SK-N-SH (cell line): ENCODE measurements around the gene ZMYND19. TPM values are rescaled to one million over a fixed set of nuclear protein-coding genes. Genes with fewer than 3 reads are reported as not detected.

ENCODE experiments used
- CTCF ChIA-PET: fragments of 300-600, 350-600 bp; formaldehyde crosslinking; extraction: SDS; loops from one replicate; lab custom pipeline; 2021; lab: Yijun Ruan, JAX
- POLR2A ChIA-PET: fragments of 350-600 bp; sonication (Branson Sonifier 250); formaldehyde crosslinking; extraction: SDS; loops from one replicate; lab custom pipeline; 2020; ENCODE audit warnings: antibody characterized with exemption, inconsistent platforms; lab: Yijun Ruan, JAX
- DNase-seq: peaks from one replicate; pipeline ENCODE4 v3.0.0; 2012
- H2AFZ ChIP-seq: fragments of 200-600 bp; sonication (generic); 2 replicates; pipeline ENCODE4 v1.8.1; 2016; ENCODE audit warnings: antibody characterized with exemption, mild to moderate bottlenecking, low read depth
- H3F3A ChIP-seq: fragments of 200-600 bp; sonication (generic); replicated peaks from 2 replicates; pipeline ENCODE3; 2016; ENCODE audit warnings: antibody characterized with exemption, mild to moderate bottlenecking; ENCODE audit not compliant: insufficient read depth
- H3K27ac ChIP-seq, 2 experiments: fragments of 200-500 bp in 1 of 2; fragments of 200-600 bp in 1 of 2; sonication (Bioruptor generic) in 1 of 2; sonication (generic), shearing (Covaris generic) in 1 of 2; 2 replicates each; pipeline versions ENCODE4 v1.5.1 to v1.6.1; 2014 to 2016; ENCODE audit warnings: low read depth in 2 of 2, inconsistent platforms in 1 of 2, low read length in 1 of 2, mild to moderate bottlenecking in 1 of 2, mixed read lengths in 1 of 2
- H3K27me3 ChIP-seq: fragments of 200-600 bp; sonication (generic), shearing (Covaris generic); 2 replicates; pipeline ENCODE4 v1.6.1; 2016; ENCODE audit warnings: mixed run types; ENCODE audit not compliant: insufficient read depth
- H3K36me3 ChIP-seq, 2 experiments: fragments of 200-500 bp in 1 of 2; fragments of 200-600 bp in 1 of 2; sonication (Bioruptor generic) in 1 of 2; sonication (generic) in 1 of 2; replicated peaks in 1 of 2; 2 replicates each; pipeline versions ENCODE3 to v1.5.1; 2014 to 2016; ENCODE audit warnings: low read length in 1 of 2, mild to moderate bottlenecking in 1 of 2; ENCODE audit not compliant: insufficient read depth in 2 of 2, control insufficient read depth in 1 of 2
- H3K4me1 ChIP-seq, 2 experiments: fragments of 200-500 bp in 1 of 2; fragments of 200-600 bp in 1 of 2; sonication (Bioruptor generic) in 1 of 2; sonication (generic), shearing (Covaris generic) in 1 of 2; 2 replicates each; pipeline versions ENCODE4 v1.5.1 to v1.6.1; 2014 to 2016; ENCODE audit warnings: low read depth in 1 of 2, low read length in 1 of 2, mixed run types in 1 of 2; ENCODE audit not compliant: insufficient read depth in 2 of 2, control insufficient read depth in 1 of 2
- H3K4me2 ChIP-seq: fragments of 200-600 bp; sonication (generic), shearing (Covaris generic); 2 replicates; pipeline ENCODE4 v1.6.1; 2017; ENCODE audit warnings: mixed run types
- H3K4me3 ChIP-seq, 2 experiments: fragments of 200-500 bp in 1 of 2; fragments of 200-600 bp in 1 of 2; sonication (Bioruptor generic) in 1 of 2; sonication (generic), shearing (Covaris generic) in 1 of 2; 2 replicates each; pipeline versions ENCODE4 v1.5.1 to v1.8.1; 2014 to 2016; ENCODE audit warnings: low read depth in 2 of 2, inconsistent platforms in 1 of 2, low read length in 1 of 2, mild to moderate bottlenecking in 1 of 2, mixed read lengths in 1 of 2, moderate library complexity in 1 of 2
- H3K79me2 ChIP-seq: fragments of 200-600 bp; sonication (generic); 2 replicates; pipeline ENCODE4 v1.8.1; 2017; ENCODE audit warnings: mild to moderate bottlenecking; ENCODE audit not compliant: insufficient read depth
- H3K9ac ChIP-seq: fragments of 200-600 bp; sonication (generic); 2 replicates; pipeline ENCODE4 v1.6.1; 2017; ENCODE audit warnings: mixed run types
- H3K9me2 ChIP-seq: fragments of 200-600 bp; sonication (generic); 2 replicates; pipeline ENCODE4 v1.6.1; 2017; ENCODE audit warnings: mixed run types
- H3K9me3 ChIP-seq: fragments of 200-600 bp; sonication (generic); 2 replicates; pipeline ENCODE4 v1.6.1; 2017; ENCODE audit warnings: mixed run types, mild to moderate bottlenecking, moderate library complexity
- H4K20me1 ChIP-seq: fragments of 200-600 bp; sonication (generic); 2 replicates; pipeline ENCODE4 v1.6.1; 2017; ENCODE audit warnings: mild to moderate bottlenecking, mixed run types; ENCODE audit not compliant: insufficient read depth
- EZH2phosphoT487 ChIP-seq: fragments of 200-600 bp; sonication (generic); IDR thresholded peaks from 2 replicates; pipeline ENCODE4 v1.6.1; 2017; ENCODE audit warnings: low read depth, mixed run types, mild to moderate bottlenecking, antibody characterized with exemption, moderate library complexity, borderline replicate concordance
- FOXJ3 ChIP-seq: sonication (generic); formaldehyde crosslinking; IDR thresholded peaks from 2 replicates; pipeline ENCODE4 v1.5.1; 2020; ENCODE audit warnings: mild to moderate bottlenecking, missing genetic modification reagents
- PBX3 ChIP-seq: IDR thresholded peaks from 2 replicates; pipeline ENCODE4; 2012
- RAD21 ChIP-seq: IDR thresholded peaks from 2 replicates; pipeline ENCODE4 v1.6.1; 2012; ENCODE audit warnings: mild to moderate bottlenecking, low read length
- SMC3 ChIP-seq: IDR thresholded peaks from 2 replicates; pipeline ENCODE4 v1.6.1; 2012; ENCODE audit warnings: low read depth, low read length, improper control_type of control experiment
- WGBS: methylation state at CpG from one replicate; pipeline ENCODE4 v1.1.6; 2017; ENCODE audit warnings: low lambda C conversion rate; 5-methylcytosine and 5-hydroxymethylcytosine counted together
- polyA plus RNA-seq, 3 experiments: library from polyadenylated mRNA; depleted of rRNA; stranded (reverse); fragments of >200 nt; gene quantifications; 2 replicates each; pipeline ENCODE4 v1.2.3, GENCODE V29; 2012
- TF ChIP-seq, protein P1 (sequence below): fragments of 200-600 bp; sonication (generic); IDR thresholded peaks from 2 replicates; pipeline ENCODE4 v1.6.1; 2017; ENCODE audit warnings: antibody characterized with exemption, mild to moderate bottlenecking, moderate library complexity

The ZMYND19 gene
- polyA plus RNA-seq, 1 of the 3 experiments (the other 2 are of a cell fraction): 43.1 TPM

- Histone ChIP-seq H3K79me2 (peaks cover 12% of the 10 kb centered on the region), H3K27me3 (no peaks in the 10 kb centered on the region), H4K20me1 (no peaks in the 10 kb centered on the region), H3K4me2 (no peak overlapping the region), H3K4me3 (no peak overlapping the region), H3K4me1 (peaks cover under 1 to 9% of the 10 kb centered on the region in 2 experiments; a peak in 3 of 4 replicates), H3K9ac (no peak overlapping the region), H3K27ac (no peak overlapping the region; a peak in 1 of 4 replicates), H3K9me2 (no peaks in the 10 kb centered on the region), H3K36me3 (peaks cover 6 to 60% of the 10 kb centered on the region in 2 experiments), H2AFZ (no peak overlapping the region), H3F3A (peaks cover 3% of the 10 kb centered on the region), H3K9me3 (no peaks in the 10 kb centered on the region)
- POLR2A ChIA-PET: no interaction called here
- WGBS: 84% methylated on average over 9 of the region's 20 CpGs
- CTCF ChIA-PET: interaction anchor here (1.0 to 1.1 kb wide), 4 partner anchors 10 to 296 kb away, joined by 3 to 4 read pairs (median 4); no protein-coding TSS in a partner anchor
- no peak for TF ChIP-seq FOXJ3 (CRISPR knock-in tag)
- peak; percentile 54 for TF ChIP-seq RAD21
- TF ChIP-seq, protein P1, sequence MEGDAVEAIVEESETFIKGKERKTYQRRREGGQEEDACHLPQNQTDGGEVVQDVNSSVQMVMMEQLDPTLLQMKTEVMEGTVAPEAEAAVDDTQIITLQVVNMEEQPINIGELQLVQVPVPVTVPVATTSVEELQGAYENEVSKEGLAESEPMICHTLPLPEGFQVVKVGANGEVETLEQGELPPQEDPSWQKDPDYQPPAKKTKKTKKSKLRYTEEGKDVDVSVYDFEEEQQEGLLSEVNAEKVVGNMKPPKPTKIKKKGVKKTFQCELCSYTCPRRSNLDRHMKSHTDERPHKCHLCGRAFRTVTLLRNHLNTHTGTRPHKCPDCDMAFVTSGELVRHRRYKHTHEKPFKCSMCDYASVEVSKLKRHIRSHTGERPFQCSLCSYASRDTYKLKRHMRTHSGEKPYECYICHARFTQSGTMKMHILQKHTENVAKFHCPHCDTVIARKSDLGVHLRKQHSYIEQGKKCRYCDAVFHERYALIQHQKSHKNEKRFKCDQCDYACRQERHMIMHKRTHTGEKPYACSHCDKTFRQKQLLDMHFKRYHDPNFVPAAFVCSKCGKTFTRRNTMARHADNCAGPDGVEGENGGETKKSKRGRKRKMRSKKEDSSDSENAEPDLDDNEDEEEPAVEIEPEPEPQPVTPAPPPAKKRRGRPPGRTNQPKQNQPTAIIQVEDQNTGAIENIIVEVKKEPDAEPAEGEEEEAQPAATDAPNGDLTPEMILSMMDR: peak; percentile 47
- peak; percentile 16; the same call in 1 of the 2 replicates for TF ChIP-seq SMC3
- DNase-seq: peak; percentile 50
Measured at GRCh38 chr9:137582286-137582860, 7.9 kb downstream of the ZMYND19 start.

- WGBS: 95% methylated on average over 17 of the region's 22 CpGs
- no peak overlapping the region for H3K9ac ChIP-seq
- H3K4me1 ChIP-seq: peaks cover 6 to 14% of the 10 kb centered on the region in 2 experiments; a peak in 3 of 4 replicates
- no peak for DNase-seq
- no peaks in the 10 kb centered on the region for H3K9me2 ChIP-seq
- H3K9me3 ChIP-seq: no peaks in the 10 kb centered on the region
- no peak overlapping the region for H3K27ac ChIP-seq
- TF ChIP-seq FOXJ3 (CRISPR knock-in tag): no peak
- TF ChIP-seq PBX3: no peak
- TF ChIP-seq EZH2phosphoT487: no peak
- TF ChIP-seq, all 33 proteins: peak for 0
- no peaks in the 10 kb centered on the region for H3K27me3 ChIP-seq
- H2AFZ ChIP-seq: no peak overlapping the region
- H3K79me2 ChIP-seq: peaks cover 20% of the 10 kb centered on the region
- no peak overlapping the region for H3K4me2 ChIP-seq
- ChIA-PET POLR2A (interaction anchor here (0.7 kb wide), 1 partner anchor 10 kb away, joined by 8 read pairs; no protein-coding TSS in a partner anchor), CTCF (interaction anchor here (1.0 to 4.0 kb wide), 6 partner anchors 10 to 295 kb away, joined by 3 to 27 read pairs (median 4); partner anchors contain the start of gene ZMYND19)
- H3K36me3 ChIP-seq: peaks cover 6 to 52% of the 10 kb centered on the region in 2 experiments
- H3F3A ChIP-seq: peaks cover 3% of the 10 kb centered on the region
- H3K4me3 ChIP-seq: no peak overlapping the region
- H4K20me1 ChIP-seq: no peaks in the 10 kb centered on the region
Measured at GRCh38 chr9:137581361-137582285, 8.7 kb downstream of the ZMYND19 start.
